GM18517 (cell line): ENCODE data around the gene ZIC3.

Source experiments
- ATAC-seq: cut with Tn5 transposase; IDR thresholded peaks from one replicate; pipeline ENCODE4 v1.9.1; 2021; ENCODE audit warnings: mild to moderate bottlenecking, moderate library complexity; ENCODE audit not compliant: unreplicated experiment

Gene ZIC3

DNA sequence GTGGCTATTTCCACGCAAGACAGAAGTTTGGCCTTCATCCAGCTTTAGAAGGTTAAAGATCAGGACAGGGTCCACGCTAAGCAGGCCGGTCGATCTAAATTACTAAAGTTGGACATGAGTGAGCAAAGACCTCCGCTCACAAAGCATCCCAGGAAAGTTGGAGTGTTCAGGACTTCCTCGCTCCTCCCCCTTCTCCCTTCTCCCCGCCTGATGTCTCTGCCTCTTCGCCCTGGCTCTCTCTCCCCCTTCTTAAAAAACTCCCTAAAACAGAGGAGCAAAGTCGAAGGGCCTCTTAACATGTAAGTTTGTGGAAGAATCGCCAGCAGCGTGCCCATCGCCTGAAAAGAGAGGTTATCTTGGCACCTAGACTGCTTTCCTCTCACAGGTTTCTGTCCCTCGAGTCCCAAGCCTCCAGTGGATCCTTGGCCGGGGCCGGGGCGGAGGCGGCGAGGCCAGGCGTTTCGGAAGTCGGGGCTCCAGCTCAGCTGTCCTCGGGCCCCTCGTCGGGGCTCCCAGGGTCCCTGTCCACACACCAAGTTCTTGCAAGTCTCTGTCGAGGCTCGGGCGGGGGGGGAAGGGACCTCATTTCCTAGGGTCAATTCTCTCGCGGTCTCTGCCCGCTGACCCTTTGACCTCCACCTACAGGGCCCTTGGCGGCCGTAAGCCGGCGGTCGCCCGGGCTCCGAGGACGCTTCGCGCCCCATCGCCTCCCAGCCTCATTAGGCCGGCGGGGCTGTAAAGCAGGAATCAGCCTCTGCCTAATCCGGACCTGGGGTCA is 7.6 kb downstream of the ZIC3 start:
- ATAC-seq, result no peak

DNA sequence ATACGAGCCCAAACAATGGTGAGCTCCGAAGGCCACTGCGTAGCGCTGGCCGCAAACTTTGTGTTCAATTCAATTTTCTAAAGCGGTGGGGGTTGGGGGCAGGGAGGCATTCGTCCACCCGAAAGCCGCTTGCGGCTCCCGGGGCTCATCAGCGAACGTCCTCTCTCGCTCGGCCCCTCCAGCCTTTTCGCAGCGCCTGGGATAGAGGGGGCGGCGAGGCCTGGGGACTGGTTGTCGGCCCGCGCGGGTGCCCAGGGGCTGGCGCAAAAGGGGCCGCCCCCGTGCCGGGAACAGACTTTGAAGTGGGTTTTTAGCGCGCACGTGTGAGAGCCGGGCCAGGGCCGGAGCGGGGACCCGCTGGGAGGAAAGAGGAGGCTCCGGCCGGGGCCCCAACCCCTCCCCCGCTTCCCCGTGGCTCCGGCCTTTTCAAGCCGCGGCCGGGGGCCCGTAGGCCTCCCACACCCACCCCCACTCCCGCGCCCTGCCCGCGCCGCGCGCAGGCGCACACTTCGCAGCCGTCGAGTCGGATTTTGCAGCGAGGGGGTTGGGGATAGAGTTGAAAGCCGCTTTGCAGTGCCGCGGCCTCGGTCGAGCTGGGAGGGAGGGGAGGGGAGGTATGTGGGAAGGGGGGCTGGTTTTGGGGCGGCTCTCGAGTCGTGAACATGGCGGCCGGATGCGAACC is 8.3 kb downstream of the ZIC3 start:
- no peak for ATAC-seq

DNA sequence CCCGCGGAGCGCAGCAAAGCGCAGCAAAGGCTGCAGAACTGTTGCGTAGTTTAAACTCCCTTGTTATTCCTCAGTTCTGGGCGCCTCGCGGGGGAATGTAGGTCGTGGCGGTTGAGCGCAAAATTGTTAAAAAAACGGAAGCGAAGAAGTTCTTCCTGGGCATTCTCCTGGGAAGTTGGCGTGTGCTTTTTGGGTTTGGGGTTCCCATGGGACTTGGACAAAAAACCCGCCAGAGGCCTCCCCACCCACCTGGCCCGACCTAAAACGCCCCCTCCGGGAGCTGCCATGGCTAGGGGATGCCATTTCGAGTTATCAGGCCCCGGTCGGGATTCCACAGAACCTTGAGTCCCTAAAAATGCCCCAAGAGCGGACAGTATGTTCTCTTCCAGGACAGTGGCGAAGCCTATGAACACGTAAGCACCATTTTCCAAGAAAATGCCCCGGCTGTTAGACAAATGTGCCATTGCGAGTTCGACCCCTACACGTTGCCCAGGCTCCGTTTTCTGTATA is 8.9 kb downstream of the ZIC3 start:
- no peak for ATAC-seq

DNA sequence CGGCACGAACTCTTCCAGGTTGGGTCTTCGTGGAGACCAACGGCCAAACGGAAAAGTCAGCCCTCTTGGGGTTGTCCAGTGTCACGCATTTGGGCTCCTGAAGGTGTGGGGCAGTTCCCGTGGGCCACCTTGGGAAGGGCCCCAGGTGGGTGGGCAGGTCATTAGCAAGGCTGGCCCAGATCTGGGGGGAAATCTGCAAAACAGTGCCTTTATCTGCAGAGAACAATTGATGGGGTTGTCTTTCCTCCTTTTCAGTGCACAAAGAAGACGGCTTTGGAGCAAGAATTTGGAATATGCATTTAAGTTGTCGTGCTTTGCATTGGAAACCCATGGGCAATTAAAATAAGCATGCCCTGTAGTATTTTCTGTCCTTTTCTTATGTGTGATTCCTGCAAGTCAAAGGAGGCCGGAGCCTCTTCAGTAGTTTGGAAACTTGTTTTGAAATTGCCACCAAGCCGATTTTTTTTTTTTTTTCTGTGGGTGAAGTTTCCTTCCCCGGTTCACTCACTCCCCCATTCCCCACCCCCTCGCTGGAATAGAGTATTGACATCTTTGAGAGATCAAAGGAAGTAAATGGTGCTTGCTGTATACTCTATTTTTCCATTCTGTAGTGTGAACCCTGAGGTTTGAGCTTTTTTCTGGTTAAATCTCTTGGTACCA is 9.8 kb downstream of the ZIC3 start:
- no peak for ATAC-seq

DNA sequence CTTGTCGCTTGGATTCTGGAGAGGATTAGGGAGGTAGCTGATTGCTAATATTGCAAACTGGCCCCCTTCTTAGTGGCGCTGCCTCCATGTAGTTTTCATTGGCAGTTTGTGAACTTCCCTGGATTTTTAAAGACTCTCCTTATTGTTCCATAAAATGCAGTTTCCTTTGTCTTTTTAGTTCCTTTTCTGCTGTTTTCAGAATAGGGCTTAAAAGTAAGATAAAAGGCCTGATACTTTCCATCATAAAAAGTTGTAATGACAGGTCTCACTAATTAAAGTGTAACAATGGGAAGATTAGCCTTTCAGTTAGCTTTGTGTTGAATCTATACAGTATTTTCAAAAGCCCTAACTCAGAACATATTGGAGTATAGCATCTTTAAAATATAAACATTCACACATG is 21.2 kb downstream of the ZIC3 start:
- no peak for ATAC-seq

DNA sequence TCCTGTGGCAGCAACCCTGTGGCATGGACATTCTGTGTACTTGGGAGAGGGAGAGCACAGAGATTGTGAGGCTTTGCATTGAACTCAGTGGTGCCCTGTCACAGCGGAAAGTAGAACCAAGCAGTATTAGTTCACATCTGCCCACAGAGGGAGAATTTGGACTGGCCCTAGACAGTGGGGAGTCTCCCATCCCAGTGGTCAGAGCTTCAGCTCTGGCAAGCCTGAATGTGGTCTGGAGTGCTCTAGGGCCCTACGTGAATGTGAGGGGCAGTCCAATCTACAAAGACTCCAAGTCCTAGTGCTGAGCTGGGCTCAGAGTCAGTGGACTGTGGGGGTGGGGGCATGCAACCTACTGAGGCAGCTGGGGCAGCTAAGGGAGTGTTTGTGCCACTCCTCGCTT is 34.8 kb downstream of the ZIC3 start:
- ATAC-seq, result no peak
